ENCODE measurements around the gene OR6K2.

DNA sequence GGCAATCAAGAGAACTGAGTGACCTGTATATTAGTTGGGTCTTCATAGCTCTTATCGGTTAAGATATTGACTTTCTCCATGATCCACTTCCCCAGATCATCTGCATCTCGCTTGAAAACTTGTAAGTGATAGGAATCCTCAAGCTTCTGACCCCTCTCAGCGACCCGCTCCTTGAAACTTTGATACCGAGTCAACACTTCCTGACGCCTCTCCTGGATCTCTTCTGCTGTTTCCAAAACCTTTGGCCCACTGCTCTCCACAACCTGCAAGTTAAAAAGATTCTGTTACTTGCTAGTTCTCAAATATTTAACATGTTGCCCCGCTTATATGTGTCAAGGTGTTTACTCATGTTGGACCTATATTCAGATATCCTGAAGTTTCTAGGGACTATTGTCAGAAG lies 15.4 kb downstream of the OR6K2 start:
- TF ChIP-seq, protein P1, sequence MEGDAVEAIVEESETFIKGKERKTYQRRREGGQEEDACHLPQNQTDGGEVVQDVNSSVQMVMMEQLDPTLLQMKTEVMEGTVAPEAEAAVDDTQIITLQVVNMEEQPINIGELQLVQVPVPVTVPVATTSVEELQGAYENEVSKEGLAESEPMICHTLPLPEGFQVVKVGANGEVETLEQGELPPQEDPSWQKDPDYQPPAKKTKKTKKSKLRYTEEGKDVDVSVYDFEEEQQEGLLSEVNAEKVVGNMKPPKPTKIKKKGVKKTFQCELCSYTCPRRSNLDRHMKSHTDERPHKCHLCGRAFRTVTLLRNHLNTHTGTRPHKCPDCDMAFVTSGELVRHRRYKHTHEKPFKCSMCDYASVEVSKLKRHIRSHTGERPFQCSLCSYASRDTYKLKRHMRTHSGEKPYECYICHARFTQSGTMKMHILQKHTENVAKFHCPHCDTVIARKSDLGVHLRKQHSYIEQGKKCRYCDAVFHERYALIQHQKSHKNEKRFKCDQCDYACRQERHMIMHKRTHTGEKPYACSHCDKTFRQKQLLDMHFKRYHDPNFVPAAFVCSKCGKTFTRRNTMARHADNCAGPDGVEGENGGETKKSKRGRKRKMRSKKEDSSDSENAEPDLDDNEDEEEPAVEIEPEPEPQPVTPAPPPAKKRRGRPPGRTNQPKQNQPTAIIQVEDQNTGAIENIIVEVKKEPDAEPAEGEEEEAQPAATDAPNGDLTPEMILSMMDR (IDR thresholded peaks at IDR 0.05), result no peak
- TF ChIP-seq POLR2A (IDR thresholded peaks at IDR 0.05), result no peak
